Adrenal gland (tissue), 5 donors: ENCODE measurements around the gene KRTAP10-8.

ENCODE experiments used
- CTCF ChIP-seq, 6 experiments: fragments of 450-650 bp in 4 of 6; fragments of 200-600 bp in 2 of 6; sonication (generic) in 1 of 6; IDR thresholded peaks; 1 replicate in 5 of 6; 2 replicates in 1 of 6; pipeline versions ENCODE4 v1.5.1 to v1.8.0; 2016 to 2021; ENCODE audit warnings: antibody characterized with exemption in 6 of 6, mild to moderate bottlenecking in 2 of 6, moderate library complexity in 1 of 6
- POLR2A ChIP-seq, 2 donors: fragments of 450-650 bp; IDR thresholded peaks; one replicate each; pipeline ENCODE4 v1.6.1; 2017; ENCODE audit warnings: antibody characterized with exemption in 2 of 2, mild to moderate bottlenecking in 2 of 2, moderate library complexity in 1 of 2
- donor health status: DM: no; HTN: no; CAD: no.

DNA sequence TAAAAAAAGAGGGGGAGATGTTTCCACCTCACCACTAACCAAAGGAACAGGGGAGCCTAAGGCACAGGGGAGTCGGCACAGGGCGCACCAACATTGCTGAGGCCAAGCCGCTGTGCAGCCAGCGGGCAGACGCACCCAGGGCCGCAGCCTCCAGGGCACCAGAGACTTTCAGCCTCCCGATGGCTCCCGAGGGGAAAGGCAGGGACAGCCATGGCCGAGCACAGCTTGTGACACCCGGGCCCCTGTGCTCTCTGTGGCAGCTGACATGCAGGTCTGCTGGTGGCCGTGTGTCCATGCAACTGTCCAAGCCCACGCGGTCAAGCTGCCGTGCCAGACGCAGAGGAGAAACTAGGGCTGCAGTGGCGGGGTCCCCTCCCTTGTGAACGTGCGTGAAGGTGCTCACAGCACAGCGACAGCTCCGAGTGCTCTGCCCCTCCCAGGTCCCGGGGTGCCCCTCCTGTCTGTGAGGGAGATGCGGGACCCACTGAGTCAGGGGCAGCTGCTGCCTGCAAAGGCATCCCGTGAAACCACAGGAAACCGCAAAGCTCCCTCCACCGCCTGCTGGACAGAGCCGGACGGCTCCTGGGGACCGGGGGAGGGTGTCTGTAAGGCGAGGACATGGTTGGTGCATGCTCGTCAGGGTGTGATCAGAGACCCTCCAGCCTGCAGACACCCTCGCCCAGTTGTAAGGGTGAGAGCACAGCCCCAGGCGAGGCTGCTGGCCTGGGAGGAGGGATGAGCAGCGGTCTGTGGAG lies 36.9 kb downstream of the KRTAP10-8 start:
- TF ChIP-seq CTCF (IDR thresholded peaks at IDR 0.05) = no peak
- TF ChIP-seq POLR2A (IDR thresholded peaks at IDR 0.05) = no peak
